NB4 (cell line): ENCODE data around the gene GRB10.

Experiments used
- DNase-seq: peaks from one replicate; pipeline ENCODE4 v3.0.0; 2010; ENCODE audit warnings: low read depth
- H3K4me3 ChIP-seq: one replicate; pipeline ENCODE4 v1.5.1; 2011; ENCODE audit warnings: mild to moderate bottlenecking, low read depth, low read length, moderate library complexity
- MYC ChIP-seq: IDR thresholded peaks from 2 replicates; pipeline ENCODE4 v1.6.1; 2011; ENCODE audit warnings: low read depth, low read length
- POLR2A ChIP-seq: IDR thresholded peaks from 2 replicates; pipeline ENCODE4 v1.6.1; 2011; ENCODE audit warnings: mild to moderate bottlenecking; ENCODE audit not compliant: insufficient read length; ENCODE audit errors: extremely low read depth
- TF ChIP-seq, protein P1 (sequence below): IDR thresholded peaks from one replicate; pipeline ENCODE4 v1.5.1; 2012; ENCODE audit warnings: low read depth, low read length
- TF ChIP-seq, protein P2 (sequence below): IDR thresholded peaks from 2 replicates; pipeline ENCODE4 v1.6.1; 2011; ENCODE audit warnings: low read depth, low read length

The GRB10 gene

DNA sequence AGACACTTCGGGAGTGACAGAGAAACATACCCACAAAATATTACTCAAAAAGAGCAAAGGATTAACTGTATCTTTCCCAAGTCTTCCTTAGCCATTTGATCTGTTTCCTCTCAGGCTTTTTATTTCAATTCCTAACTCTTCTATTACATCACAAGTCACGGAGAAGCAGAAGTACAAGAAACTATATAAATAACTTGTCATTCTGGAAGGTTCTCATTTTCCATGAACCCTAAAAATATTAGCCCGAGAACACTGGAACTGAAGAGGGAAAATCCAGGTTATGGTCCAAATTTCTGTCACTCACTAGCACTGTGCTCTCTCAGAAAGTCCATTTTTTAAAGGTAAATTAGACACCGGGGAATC, 98.0 kb downstream of the GRB10 start:
- H3K4me3 ChIP-seq: no peak overlapping the region
- TF ChIP-seq, protein P1, sequence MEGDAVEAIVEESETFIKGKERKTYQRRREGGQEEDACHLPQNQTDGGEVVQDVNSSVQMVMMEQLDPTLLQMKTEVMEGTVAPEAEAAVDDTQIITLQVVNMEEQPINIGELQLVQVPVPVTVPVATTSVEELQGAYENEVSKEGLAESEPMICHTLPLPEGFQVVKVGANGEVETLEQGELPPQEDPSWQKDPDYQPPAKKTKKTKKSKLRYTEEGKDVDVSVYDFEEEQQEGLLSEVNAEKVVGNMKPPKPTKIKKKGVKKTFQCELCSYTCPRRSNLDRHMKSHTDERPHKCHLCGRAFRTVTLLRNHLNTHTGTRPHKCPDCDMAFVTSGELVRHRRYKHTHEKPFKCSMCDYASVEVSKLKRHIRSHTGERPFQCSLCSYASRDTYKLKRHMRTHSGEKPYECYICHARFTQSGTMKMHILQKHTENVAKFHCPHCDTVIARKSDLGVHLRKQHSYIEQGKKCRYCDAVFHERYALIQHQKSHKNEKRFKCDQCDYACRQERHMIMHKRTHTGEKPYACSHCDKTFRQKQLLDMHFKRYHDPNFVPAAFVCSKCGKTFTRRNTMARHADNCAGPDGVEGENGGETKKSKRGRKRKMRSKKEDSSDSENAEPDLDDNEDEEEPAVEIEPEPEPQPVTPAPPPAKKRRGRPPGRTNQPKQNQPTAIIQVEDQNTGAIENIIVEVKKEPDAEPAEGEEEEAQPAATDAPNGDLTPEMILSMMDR: no peak
- TF ChIP-seq MYC: no peak
- TF ChIP-seq, protein P2, sequence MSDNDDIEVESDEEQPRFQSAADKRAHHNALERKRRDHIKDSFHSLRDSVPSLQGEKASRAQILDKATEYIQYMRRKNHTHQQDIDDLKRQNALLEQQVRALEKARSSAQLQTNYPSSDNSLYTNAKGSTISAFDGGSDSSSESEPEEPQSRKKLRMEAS: no peak
- no peak for TF ChIP-seq POLR2A
- no peak for DNase-seq

DNA sequence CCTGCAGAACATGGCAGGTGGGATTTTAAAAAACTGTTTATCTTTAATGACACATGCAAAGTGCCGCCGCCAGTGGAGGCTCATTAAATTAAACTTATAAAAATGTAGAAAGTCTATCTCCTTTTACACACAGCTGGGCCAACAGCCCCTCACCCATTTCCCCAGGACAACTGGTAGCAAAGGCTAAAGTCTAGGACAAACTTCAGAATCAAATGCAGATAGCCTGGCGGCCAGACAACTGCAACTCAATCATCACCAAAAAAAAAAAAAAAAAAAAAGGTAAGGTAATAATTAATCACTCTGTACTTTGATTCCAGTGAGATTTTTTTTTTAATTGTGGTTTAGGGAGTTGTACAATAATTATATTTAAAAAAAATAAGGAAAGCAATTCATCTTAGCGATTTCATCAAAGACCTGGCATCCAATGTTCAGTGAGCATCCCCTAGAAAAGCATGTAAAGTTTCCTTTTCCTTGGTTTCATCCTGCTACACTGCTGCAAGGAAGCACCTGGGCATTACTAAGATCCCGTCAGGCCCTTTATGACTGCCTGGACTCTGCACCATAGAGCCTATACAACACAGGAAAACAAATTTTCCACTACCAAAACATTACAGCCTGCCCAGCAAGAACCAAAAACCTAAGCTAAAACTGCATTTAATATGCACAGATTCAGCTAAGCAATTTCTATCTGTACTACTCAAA, 98.5 kb downstream of the GRB10 start:
- TF ChIP-seq, protein P2: no peak
- TF ChIP-seq POLR2A: no peak
- TF ChIP-seq, protein P1: no peak
- TF ChIP-seq MYC: no peak
- no peak overlapping the region for H3K4me3 ChIP-seq
- DNase-seq: no peak

DNA sequence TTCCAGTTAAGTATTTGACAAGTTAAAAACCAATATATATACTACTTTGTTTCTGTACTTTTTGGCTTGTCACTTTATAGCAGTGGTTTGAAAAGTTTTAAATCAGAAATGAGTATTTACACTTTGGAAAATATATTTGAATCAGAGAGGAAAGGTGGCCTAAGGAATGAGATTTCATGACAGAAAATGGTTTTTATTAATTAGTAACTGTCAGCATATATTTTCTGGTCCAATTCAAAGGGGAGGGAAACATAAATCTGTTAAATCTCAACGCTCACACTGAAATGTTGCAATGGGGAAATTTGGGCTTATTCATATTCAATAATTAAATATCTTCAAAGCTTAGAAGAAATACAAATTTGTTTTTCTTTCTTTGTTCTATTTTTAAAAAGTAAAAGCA, 100.1 kb downstream of the GRB10 start:
- TF ChIP-seq, protein P1: no peak
- TF ChIP-seq MYC (no peak), POLR2A (no peak)
- TF ChIP-seq, protein P2: no peak

DNA sequence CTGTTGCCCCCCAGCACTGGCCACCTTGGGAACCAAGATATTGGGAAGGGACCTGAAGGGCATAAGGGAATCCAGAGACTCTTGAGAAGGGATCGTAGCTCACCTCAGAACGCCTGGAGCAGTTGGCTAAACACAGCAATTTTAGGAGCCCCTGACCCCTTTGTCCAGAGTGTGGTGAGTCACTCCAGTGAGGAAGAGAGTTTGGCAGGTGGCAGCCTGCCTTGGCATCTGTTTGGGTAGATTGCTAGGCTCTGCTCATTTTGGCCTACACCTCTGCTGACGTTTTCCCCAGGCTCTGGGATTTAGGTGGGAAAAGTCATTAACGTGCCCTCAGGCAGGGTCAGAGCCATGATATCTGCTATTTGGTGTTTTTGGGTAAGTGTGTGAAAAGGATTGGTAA, 100.6 kb downstream of the GRB10 start:
- DNase-seq: no peak
- no peak overlapping the region for H3K4me3 ChIP-seq
- no peak for TF ChIP-seq POLR2A
- TF ChIP-seq, protein P1: no peak
- TF ChIP-seq, protein P2: no peak
- no peak for TF ChIP-seq MYC

More for the DNA sequence above, 100.1 kb downstream of the GRB10 start:
- no peak overlapping the region for H3K4me3 ChIP-seq
- no peak for DNase-seq

DNA sequence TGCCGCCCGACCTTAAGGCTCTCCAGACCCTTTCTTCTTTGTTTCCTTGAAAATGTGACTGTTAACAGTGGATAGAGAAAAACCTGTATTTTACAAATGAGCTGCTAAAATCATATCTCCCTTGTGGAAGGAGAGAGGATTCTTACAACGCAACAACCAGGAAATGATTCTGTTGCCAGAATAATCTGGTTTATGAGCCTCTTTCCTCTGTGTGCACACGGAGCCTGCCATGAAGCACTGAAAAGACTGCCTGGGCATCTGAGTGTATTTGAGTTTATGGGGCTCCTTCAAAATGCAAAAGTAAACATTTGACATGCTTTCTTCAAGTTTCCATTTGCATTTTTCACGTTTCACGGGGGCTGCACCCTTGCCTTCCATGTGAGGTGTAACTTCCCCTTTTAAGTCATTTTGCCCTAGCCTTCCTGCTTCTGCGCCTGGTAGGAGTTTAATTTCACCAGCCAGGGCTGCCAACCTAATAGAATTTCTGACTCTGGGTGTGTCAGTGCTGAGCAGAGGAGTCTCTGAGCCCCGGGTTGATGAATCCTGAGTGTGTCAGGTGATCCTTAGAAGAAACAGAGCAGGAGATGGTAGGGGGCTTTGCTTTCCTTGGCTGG, 101.2 kb downstream of the GRB10 start:
- TF ChIP-seq, protein P1: no peak
- TF ChIP-seq, protein P2: no peak
- no peak for TF ChIP-seq POLR2A
- H3K4me3 ChIP-seq: no peak overlapping the region
- DNase-seq: peak; percentile 57
